Panc1 (cell line): ENCODE results near the gene TNFRSF25. TPM values are rescaled to one million over a fixed set of nuclear protein-coding genes. Genes with fewer than 3 reads are reported as not detected.
A peak's percentile ranks its signal among the peaks of the same experiment; 100 is the strongest.

Source experiments
- ATAC-seq: fragments of 200-7000 bp; cut with Tn5 transposase; 2 replicates; pipeline ENCODE4 v1.9.1; 2020; ENCODE audit warnings: mild to moderate bottlenecking, moderate library complexity
- BruUV-seq: library from RNA; stranded (reverse); fragments of 400-500 nt; replicated peaks from 2 replicates; lab custom pipeline; 2021; lab: Mats Ljungman, UMichigan
- CTCF ChIA-PET: fragments of 300-600 bp; sonication (Branson Sonifier 250); formaldehyde crosslinking; loops from one replicate; lab custom pipeline; 2022; ENCODE audit warnings: antibody characterized with exemption; lab: Charles Lee
- POLR2A ChIA-PET: fragments of 300-600 bp; sonication (Branson Sonifier 250); formaldehyde crosslinking; loops from one replicate; lab custom pipeline; 2022; ENCODE audit warnings: antibody characterized with exemption; lab: Charles Lee
- DNase-seq: peaks from one replicate; pipeline ENCODE4 v3.0.0-alpha.2; 2010; ENCODE audit warnings: low read depth, low spot score
- H3K27ac ChIP-seq: 2 replicates; pipeline ENCODE4 v1.5.1; 2011; ENCODE audit warnings: mild to moderate bottlenecking, low read length, inconsistent platforms
- H3K27me3 ChIP-seq: fragments of 200-500 bp; sonication (Bioruptor generic); 2 replicates; pipeline ENCODE4 v1.6.0; 2014; ENCODE audit warnings: low read length, inconsistent platforms; ENCODE audit not compliant: control insufficient read depth, insufficient read depth
- H3K36me3 ChIP-seq: fragments of 200-500 bp; sonication (Bioruptor generic); 2 replicates; pipeline ENCODE4 v1.5.1; 2014; ENCODE audit warnings: inconsistent platforms, mild to moderate bottlenecking, low read length, moderate library complexity; ENCODE audit not compliant: control insufficient read depth, insufficient read depth
- H3K4me1 ChIP-seq: 2 replicates; pipeline ENCODE4 v1.5.1; 2011; ENCODE audit warnings: inconsistent platforms, mild to moderate bottlenecking, low read length, moderate library complexity; ENCODE audit not compliant: control insufficient read depth, insufficient read depth
- H3K4me3 ChIP-seq, 2 experiments: 2 replicates each; pipeline ENCODE4 v1.5.1; 2011 to 2012; ENCODE audit warnings: low read depth in 2 of 2, low read length in 2 of 2, mild to moderate bottlenecking in 2 of 2, inconsistent platforms in 1 of 2, moderate library complexity in 1 of 2
- H3K9me3 ChIP-seq: fragments of 200-500 bp; sonication (Bioruptor generic); 2 replicates; pipeline ENCODE4 v1.5.1; 2014; ENCODE audit warnings: low read depth, mild to moderate bottlenecking, inconsistent platforms, low read length, moderate library complexity; ENCODE audit not compliant: control insufficient read depth, insufficient read depth
- POLR2AphosphoS5 ChIP-seq: IDR thresholded peaks from 2 replicates; pipeline ENCODE4 v1.6.1; 2012; ENCODE audit warnings: mild to moderate bottlenecking, low read depth, low read length, moderate library complexity
- REST ChIP-seq, 2 experiments: IDR thresholded peaks; 2 replicates each; pipeline ENCODE4 v1.6.1; 2011 to 2012; ENCODE audit warnings: low read depth in 2 of 2, control low read depth in 1 of 2, low read length in 1 of 2, mild to moderate bottlenecking in 1 of 2, moderate library complexity in 1 of 2; ENCODE audit not compliant: insufficient read depth in 1 of 2
- SIN3A ChIP-seq: IDR thresholded peaks from 2 replicates; pipeline ENCODE4 v1.6.1; 2012; ENCODE audit warnings: low read depth, mild to moderate bottlenecking, low read length, moderate library complexity, borderline replicate concordance; ENCODE audit not compliant: insufficient read depth
- TCF7L2 ChIP-seq: IDR thresholded peaks from 2 replicates; pipeline ENCODE4 v1.6.1; 2011; ENCODE audit warnings: mild to moderate bottlenecking, low read depth, low read length, inconsistent platforms
- in situ Hi-C: cut with HindIII; loops from 2 replicates; pipeline ENCODE4 v1.10.0; 2016; ENCODE audit warnings: low sequenced_read_pairs, low pct_unique_long_range_greater_than_20kb
- intact Hi-C: fragments of 100-400 bp; cut with micrococcal nuclease; formaldehyde crosslinking; loops from one replicate; pipeline ENCODE4 v1.10.0; 2022; ENCODE audit not compliant: unreplicated experiment
- total RNA-seq: library from RNA; stranded (reverse); gene quantifications from one replicate; pipeline ENCODE4 v1.2.1, GENCODE V29; 2021; ENCODE audit not compliant: unreplicated experiment
- TF ChIP-seq, protein P1 (sequence below): fragments of 450-650 bp; IDR thresholded peaks from 2 replicates; pipeline ENCODE4 v1.5.1; 2017; ENCODE audit warnings: mild to moderate bottlenecking

TNFRSF25 gene
- total RNA-seq, 1 experiment from 2014 or later: 7.0 TPM

DNA sequence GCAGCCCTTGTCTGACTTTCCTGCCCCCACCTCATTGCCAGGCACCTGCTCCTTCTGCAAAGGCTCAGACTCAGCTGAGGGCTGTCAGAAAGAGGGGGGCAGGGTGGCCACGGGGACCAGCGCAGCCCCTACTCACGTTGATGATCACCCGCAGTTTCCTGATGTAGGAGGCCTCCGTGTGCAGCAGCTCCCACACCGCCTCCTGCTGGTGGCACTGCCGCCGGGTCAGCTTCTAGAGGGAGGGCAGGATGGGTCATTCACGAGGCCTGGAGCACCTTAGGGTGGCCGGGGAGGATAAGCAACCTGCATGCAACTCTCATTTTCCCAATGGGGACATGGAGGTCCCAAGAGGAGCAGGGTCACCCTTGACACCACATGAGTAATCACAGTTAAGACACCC lies 6.4 kb upstream of the TNFRSF25 start:
- ChIA-PET POLR2A (interaction anchor here (0.6 to 0.7 kb wide), 3 partner anchors 9 to 79 kb away, joined by 3 to 5 read pairs (median 4); partner anchors contain the start of gene ACOT7), CTCF (interaction anchor here (0.5 to 0.9 kb wide), 3 partner anchors 8 to 168 kb away, joined by 3 to 5 read pairs (median 3); no protein-coding TSS in a partner anchor)
- Histone ChIP-seq H3K4me1 (no peaks in the 10 kb centered on the region), H3K36me3 (no peaks in the 10 kb centered on the region), H3K27ac (no peak overlapping the region), H3K27me3 (no peaks in the 10 kb centered on the region), H3K4me3 (no peak overlapping the region), H3K9me3 (no peaks in the 10 kb centered on the region)
- no TSS peak for BruUV-seq
- DNase-seq: no peak
- in situ Hi-C loops (no loop called here), intact Hi-C loops (no loop called here)
- no peak for TF ChIP-seq POLR2AphosphoS5
- no peak for TF ChIP-seq TCF7L2
- TF ChIP-seq, protein P1, sequence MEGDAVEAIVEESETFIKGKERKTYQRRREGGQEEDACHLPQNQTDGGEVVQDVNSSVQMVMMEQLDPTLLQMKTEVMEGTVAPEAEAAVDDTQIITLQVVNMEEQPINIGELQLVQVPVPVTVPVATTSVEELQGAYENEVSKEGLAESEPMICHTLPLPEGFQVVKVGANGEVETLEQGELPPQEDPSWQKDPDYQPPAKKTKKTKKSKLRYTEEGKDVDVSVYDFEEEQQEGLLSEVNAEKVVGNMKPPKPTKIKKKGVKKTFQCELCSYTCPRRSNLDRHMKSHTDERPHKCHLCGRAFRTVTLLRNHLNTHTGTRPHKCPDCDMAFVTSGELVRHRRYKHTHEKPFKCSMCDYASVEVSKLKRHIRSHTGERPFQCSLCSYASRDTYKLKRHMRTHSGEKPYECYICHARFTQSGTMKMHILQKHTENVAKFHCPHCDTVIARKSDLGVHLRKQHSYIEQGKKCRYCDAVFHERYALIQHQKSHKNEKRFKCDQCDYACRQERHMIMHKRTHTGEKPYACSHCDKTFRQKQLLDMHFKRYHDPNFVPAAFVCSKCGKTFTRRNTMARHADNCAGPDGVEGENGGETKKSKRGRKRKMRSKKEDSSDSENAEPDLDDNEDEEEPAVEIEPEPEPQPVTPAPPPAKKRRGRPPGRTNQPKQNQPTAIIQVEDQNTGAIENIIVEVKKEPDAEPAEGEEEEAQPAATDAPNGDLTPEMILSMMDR: peak; percentile 78
- no peak for TF ChIP-seq REST (IDR thresholded peaks at IDR 0.05; ENCODE audit: insufficient read depth in 1 of 2, low read depth in 2 of 2, low read length in 1 of 2)
- no peak for ATAC-seq

GRCh38 chr1:6471970-6472368 lies 6.0 kb upstream of the TNFRSF25 start:
- Histone ChIP-seq H3K27me3 (no peaks in the 10 kb centered on the region), H3K9me3 (no peaks in the 10 kb centered on the region), H3K4me3 (no peak overlapping the region), H3K27ac (no peak overlapping the region), H3K36me3 (no peaks in the 10 kb centered on the region), H3K4me1 (no peaks in the 10 kb centered on the region)
- no TSS peak for BruUV-seq
- TF ChIP-seq TCF7L2 (no peak), SIN3A (no peak), REST (IDR thresholded peaks at IDR 0.05; ENCODE audit: insufficient read depth in 1 of 2, low read depth in 2 of 2, low read length in 1 of 2) (no peak), POLR2AphosphoS5 (no peak)
- TF ChIP-seq, protein P1: no peak
- ChIA-PET POLR2A (interaction anchor here (0.6 to 0.7 kb wide), 3 partner anchors 8 to 78 kb away, joined by 3 to 5 read pairs (median 4); partner anchors contain the start of gene ACOT7), CTCF (interaction anchor here (0.5 to 0.9 kb wide), 3 partner anchors 9 to 169 kb away, joined by 3 to 5 read pairs (median 3); no protein-coding TSS in a partner anchor)
- ATAC-seq (no peak), DNase-seq (no peak)
- intact Hi-C loops: no loop called here
- in situ Hi-C loops: no loop called here
